Measurements from ENCODE around the gene CNOT1. TPM values are rescaled to one million over a fixed set of nuclear protein-coding genes. Genes with fewer than 3 reads are reported as not detected.

CNOT1 gene
- total RNA-seq, 4 donors from 2014 or later: 122 to 257 (median 178) TPM

- intact Hi-C loops (cut with DNase I; ENCODE audit: low total_unique reads): no loop called here
- Histone ChIP-seq H3K4me3 (no peak overlapping the region), H3K27me3 (peaks cover 37% of the 10 kb centered on the region), H3K27ac (no peak overlapping the region), H3K9me3 (no peaks in the 10 kb centered on the region), H3K4me1 (no peaks in the 10 kb centered on the region), H3K36me3 (no peaks in the 10 kb centered on the region)
- WGBS, 2 donors (ENCODE audit: low coverage in 1 of 2): 17 to 60% methylated on average over 1 to 10 of the region's 10 CpGs
- DNase-seq: no peak
- in situ Hi-C loops (cut with MboI; ENCODE audit: low pct_ligation_motif_present in 1 of 4, low pct_unique_long_range_greater_than_20kb in 1 of 4, low sequenced_read_pairs in 3 of 4): no loop called here
- no peak for TF ChIP-seq CTCF (IDR thresholded peaks at IDR 0.05)
- TF ChIP-seq EP300 (IDR thresholded peaks at IDR 0.05; ENCODE audit: low read depth): no peak
- TF ChIP-seq POLR2A (IDR thresholded peaks at IDR 0.05): no peak
- no peak for TF ChIP-seq POLR2AphosphoS5 (IDR thresholded peaks at IDR 0.05)
These were observed 158.2 kb downstream of the CNOT1 start for GRCh38 chr16:58471209-58471975.

Small RNA genes within 50 kb of the gene (small RNA-seq; reads per million reads assigned to genes)
- gene RNU6-103P (0 reads per million in 4 donors), gene SNORA46 (30.0 to 535 (median 197) reads per million in 4 donors), gene SNORA50A (0 reads per million in 4 donors)

Other genes starting within 250 kb of the CNOT1 start
- gene GINS3, start 237.4 kb downstream of the CNOT1 start, total RNA-seq: 1 to 10 TPM in 2 of 4 donors, not detected in 2; 1.6 to 3.3 TPM
- gene NDRG4, start 129.7 kb downstream of the CNOT1 start, total RNA-seq: 10 to 100 TPM in 1 of 4 donors, 1 to 10 TPM in 2, under 1 TPM in 1; 0.60 to 64.7 (median 4.4) TPM
- gene SETD6, start 114.3 kb downstream of the CNOT1 start, total RNA-seq: 10 to 100 TPM; 22.1 to 44.8 (median 23.3) TPM
- 10 to 100 TPM in 3 of 4 donors, 1 to 10 TPM in 1; 6.7 to 54.5 (median 23.4) TPM for gene SLC38A7, start 54.9 kb upstream of the CNOT1 start, total RNA-seq
- 10 to 100 TPM; 29.7 to 75.1 (median 63.8) TPM for gene GOT2, start 104.5 kb upstream of the CNOT1 start, total RNA-seq

All from transverse colon (tissue), 4 donors.